ENCODE results near the gene SHISA9.

GRCh38 chr16:12901597-12902461, at the start of gene SHISA9:
- TF ChIP-seq CTCF (IDR thresholded peaks at IDR 0.05) (no peak), POLR2A (IDR thresholded peaks at IDR 0.05) (no peak)
